ENCODE data around the gene RNF212. TPM values are rescaled to one million over a fixed set of nuclear protein-coding genes. Genes with fewer than 3 reads are reported as not detected.

The RNF212 gene
- total and polyA plus RNA-seq, 10 of the 15 experiments (the other 5 are each of a cell fraction or from before 2014, with no cell fraction given), result not detected

GRCh38 chr4:1154523-1155182 is 41.3 kb upstream of the RNF212 start:
- no peak overlapping the region for H3K27ac ChIP-seq (ENCODE audit: control insufficient read depth, insufficient read depth)
- no peaks in the 10 kb centered on the region for H4K20me1 ChIP-seq (ENCODE audit: control insufficient read depth, insufficient read depth)
- ATAC-seq (no peak), FAIRE-seq (no peak), DNase-seq (ENCODE audit: low read depth, low spot score) (no peak)
- in situ Hi-C loops (cut with MboI) (no loop called here), intact Hi-C loops (cut with micrococcal nuclease; ENCODE audit: unreplicated experiment) (no loop called here)
- H3K79me2 ChIP-seq (ENCODE audit: control insufficient read depth, insufficient read depth, low read length), result no peaks in the 10 kb centered on the region
- CTCF ChIA-PET, result interaction anchor here (1.5 kb wide), 1 partner anchor 24 kb away, joined by 3 read pairs; no protein-coding TSS in a partner anchor
- no peak overlapping the region for H3K9ac ChIP-seq (ENCODE audit: control insufficient read depth, insufficient read depth, low read length)
- peaks cover 11% of the 10 kb centered on the region for H3K9me3 ChIP-seq (replicated peaks; ENCODE audit: control insufficient read depth, insufficient read depth, low read length)
- peaks cover 0 to 2% of the 10 kb centered on the region in 2 experiments; a peak in 2 of 4 replicates for H3K27me3 ChIP-seq (replicated peaks in 1 of 2; ENCODE audit: control insufficient read depth in 2 of 2, insufficient read depth in 2 of 2, low read length in 1 of 2)
- no peaks in the 10 kb centered on the region for H3K36me3 ChIP-seq (ENCODE audit: control insufficient read depth in 2 of 2, insufficient read depth in 2 of 2, low read length in 1 of 2)
- H2AFZ ChIP-seq (ENCODE audit: control insufficient read depth, low read depth, low read length), result no peak overlapping the region
- RAD21 ChIA-PET (ENCODE audit: unreplicated experiment), result interaction anchor here (1.4 kb wide), 1 partner anchor 113 kb away, joined by 4 read pairs; no protein-coding TSS in a partner anchor
- H3K4me1 ChIP-seq (ENCODE audit: control insufficient read depth, insufficient read depth, low read length), result peaks cover 6% of the 10 kb centered on the region
- no peak overlapping the region for H3K4me2 ChIP-seq (ENCODE audit: control insufficient read depth, insufficient read depth)
- WGBS (ENCODE audit: insufficient coverage, insufficient replicate concordance, low lambda C conversion rate, missing lambda C conversion rate), result 49% methylated on average over 21 of the region's 21 CpGs
- SMC1A ChIA-PET (ENCODE audit: uncharacterized antibody, unreplicated experiment), result no interaction called here
- no peak overlapping the region for H3K4me3 ChIP-seq
- POLR2A ChIA-PET, result no interaction called here
- TF ChIP-seq CEBPB (IDR thresholded peaks at IDR 0.05; ENCODE audit: borderline replicate concordance in 1 of 2, low read depth in 2 of 2, low read length in 2 of 2), result no peak
- BruUV-seq (replicated peaks), result no TSS peak

DNA sequence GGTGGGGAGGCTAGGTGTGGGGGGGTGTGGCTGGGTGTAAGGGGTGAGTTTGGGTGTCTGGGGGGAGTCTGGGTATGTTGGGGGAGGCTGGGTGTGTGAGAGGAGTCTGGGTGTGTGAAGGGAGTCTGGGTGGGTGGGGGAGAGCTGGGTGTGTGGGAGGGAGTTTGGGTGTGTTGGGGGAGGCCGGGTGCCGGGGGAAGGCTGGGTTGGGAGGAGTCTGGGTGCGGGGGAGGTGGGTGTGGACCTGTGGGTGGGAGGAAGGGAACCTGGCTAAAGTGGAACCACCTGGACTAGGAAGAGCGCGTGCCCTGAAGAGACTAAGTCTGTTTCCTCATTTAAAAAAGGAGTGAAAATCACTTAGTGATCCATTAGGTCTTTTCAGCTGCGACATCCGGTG is 40.8 kb upstream of the RNF212 start:
- in situ Hi-C loops (cut with MboI), result no loop called here
- CTCF ChIA-PET, result interaction anchor here (1.5 kb wide), 1 partner anchor 23 kb away, joined by 3 read pairs; no protein-coding TSS in a partner anchor
- H3K27ac ChIP-seq (ENCODE audit: control insufficient read depth, insufficient read depth), result no peak overlapping the region
- no peak for TF ChIP-seq BCL3 (IDR thresholded peaks at IDR 0.05; ENCODE audit: borderline replicate concordance, insufficient read depth, low read depth, low read length, poor library complexity, severe bottlenecking)
- no peak for TF ChIP-seq ATF3 (IDR thresholded peaks at IDR 0.05; ENCODE audit: borderline replicate concordance, extremely low read depth, low read depth, low read length)
- TF ChIP-seq ZBED1 (IDR thresholded peaks at IDR 0.05; ENCODE audit: borderline replicate concordance), result no peak
- TF ChIP-seq EGR1 (IDR thresholded peaks at IDR 0.05; ENCODE audit: borderline replicate concordance in 1 of 2, low read depth in 2 of 2, low read length in 2 of 2), result no peak
- no peak for TF ChIP-seq POU2F2 (IDR thresholded peaks at IDR 0.05; ENCODE audit: borderline replicate concordance, low read depth, low read length)
- TF ChIP-seq, protein P1, sequence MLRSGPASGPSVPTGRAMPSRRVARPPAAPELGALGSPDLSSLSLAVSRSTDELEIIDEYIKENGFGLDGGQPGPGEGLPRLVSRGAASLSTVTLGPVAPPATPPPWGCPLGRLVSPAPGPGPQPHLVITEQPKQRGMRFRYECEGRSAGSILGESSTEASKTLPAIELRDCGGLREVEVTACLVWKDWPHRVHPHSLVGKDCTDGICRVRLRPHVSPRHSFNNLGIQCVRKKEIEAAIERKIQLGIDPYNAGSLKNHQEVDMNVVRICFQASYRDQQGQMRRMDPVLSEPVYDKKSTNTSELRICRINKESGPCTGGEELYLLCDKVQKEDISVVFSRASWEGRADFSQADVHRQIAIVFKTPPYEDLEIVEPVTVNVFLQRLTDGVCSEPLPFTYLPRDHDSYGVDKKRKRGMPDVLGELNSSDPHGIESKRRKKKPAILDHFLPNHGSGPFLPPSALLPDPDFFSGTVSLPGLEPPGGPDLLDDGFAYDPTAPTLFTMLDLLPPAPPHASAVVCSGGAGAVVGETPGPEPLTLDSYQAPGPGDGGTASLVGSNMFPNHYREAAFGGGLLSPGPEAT (IDR thresholded peaks at IDR 0.05; ENCODE audit: low read depth), result no peak
- TF ChIP-seq, protein P2, sequence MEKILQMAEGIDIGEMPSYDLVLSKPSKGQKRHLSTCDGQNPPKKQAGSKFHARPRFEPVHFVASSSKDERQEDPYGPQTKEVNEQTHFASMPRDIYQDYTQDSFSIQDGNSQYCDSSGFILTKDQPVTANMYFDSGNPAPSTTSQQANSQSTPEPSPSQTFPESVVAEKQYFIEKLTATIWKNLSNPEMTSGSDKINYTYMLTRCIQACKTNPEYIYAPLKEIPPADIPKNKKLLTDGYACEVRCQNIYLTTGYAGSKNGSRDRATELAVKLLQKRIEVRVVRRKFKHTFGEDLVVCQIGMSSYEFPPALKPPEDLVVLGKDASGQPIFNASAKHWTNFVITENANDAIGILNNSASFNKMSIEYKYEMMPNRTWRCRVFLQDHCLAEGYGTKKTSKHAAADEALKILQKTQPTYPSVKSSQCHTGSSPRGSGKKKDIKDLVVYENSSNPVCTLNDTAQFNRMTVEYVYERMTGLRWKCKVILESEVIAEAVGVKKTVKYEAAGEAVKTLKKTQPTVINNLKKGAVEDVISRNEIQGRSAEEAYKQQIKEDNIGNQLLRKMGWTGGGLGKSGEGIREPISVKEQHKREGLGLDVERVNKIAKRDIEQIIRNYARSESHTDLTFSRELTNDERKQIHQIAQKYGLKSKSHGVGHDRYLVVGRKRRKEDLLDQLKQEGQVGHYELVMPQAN (conservative IDR thresholded peaks at IDR 0.05), result no peak
- TF ChIP-seq RAD21 (IDR thresholded peaks at IDR 0.05; ENCODE audit: insufficient read depth, low read depth, low read length), result no peak
- TF ChIP-seq NR2F1 (conservative IDR thresholded peaks at IDR 0.05), result no peak

More for the DNA sequence above, 40.8 kb upstream of the RNF212 start:
- no peak for ATAC-seq
- SMC1A ChIA-PET (ENCODE audit: uncharacterized antibody, unreplicated experiment), result no interaction called here
- no peaks in the 10 kb centered on the region for H3K36me3 ChIP-seq (ENCODE audit: control insufficient read depth in 2 of 2, insufficient read depth in 2 of 2, low read length in 1 of 2)
- peaks cover 0 to 2% of the 10 kb centered on the region in 2 experiments; a peak in 2 of 4 replicates for H3K27me3 ChIP-seq (replicated peaks in 1 of 2; ENCODE audit: control insufficient read depth in 2 of 2, insufficient read depth in 2 of 2, low read length in 1 of 2)
- peaks cover 6% of the 10 kb centered on the region for H3K4me1 ChIP-seq (ENCODE audit: control insufficient read depth, insufficient read depth, low read length)
- H3K4me2 ChIP-seq (ENCODE audit: control insufficient read depth, insufficient read depth), result no peak overlapping the region
- WGBS (ENCODE audit: insufficient coverage, insufficient replicate concordance, low lambda C conversion rate, missing lambda C conversion rate), result 95% methylated on average over 4 of the region's 7 CpGs
- no peak overlapping the region for H3K9ac ChIP-seq (ENCODE audit: control insufficient read depth, insufficient read depth, low read length)
- FAIRE-seq, result no peak
- H3K79me2 ChIP-seq (ENCODE audit: control insufficient read depth, insufficient read depth, low read length), result no peaks in the 10 kb centered on the region
- no peak overlapping the region for H2AFZ ChIP-seq (ENCODE audit: control insufficient read depth, low read depth, low read length)
- intact Hi-C loops (cut with micrococcal nuclease; ENCODE audit: unreplicated experiment), result no loop called here
- H3K4me3 ChIP-seq, result no peak overlapping the region
- RAD21 ChIA-PET (ENCODE audit: unreplicated experiment), result interaction anchor here (1.4 kb wide), 1 partner anchor 114 kb away, joined by 4 read pairs; no protein-coding TSS in a partner anchor
- POLR2A ChIA-PET, result no interaction called here
- BruUV-seq (replicated peaks), result no TSS peak
- H4K20me1 ChIP-seq (ENCODE audit: control insufficient read depth, insufficient read depth), result no peaks in the 10 kb centered on the region
- no peak for DNase-seq (ENCODE audit: low read depth, low spot score)
- peaks cover 11% of the 10 kb centered on the region for H3K9me3 ChIP-seq (replicated peaks; ENCODE audit: control insufficient read depth, insufficient read depth, low read length)

Data from GM12878 (cell line).